ENCODE data around the gene STK24.

- TF ChIP-seq CTCF (IDR thresholded peaks at IDR 0.05) (no peak), POLR2A (IDR thresholded peaks at IDR 0.05) (no peak), EP300 (IDR thresholded peaks at IDR 0.05) (no peak)
Measured at GRCh38 chr13:98443800-98444325, 133.0 kb downstream of the STK24 start.

Data from tibial nerve (tissue), 4 donors.